GM18508 (cell line): ENCODE results near the gene DTWD2.

Experiments used
- ATAC-seq: cut with Tn5 transposase; IDR thresholded peaks from one replicate; pipeline ENCODE4 v1.9.1; 2021; ENCODE audit warnings: moderate number of reproducible peaks; ENCODE audit not compliant: insufficient read depth, unreplicated experiment

Gene DTWD2

GRCh38 chr5:118987988-118988865, at the start of gene DTWD2:
DTWD2 (minus strand) TSS chr5:118988547; CDS start chr5:118988511, 36 bp downstream.
- ATAC-seq: peak; percentile 94

- no peak for ATAC-seq
These were observed 49.3 kb upstream of the DTWD2 start for GRCh38 chr5:119037496-119038215.

- ATAC-seq: no peak
These were observed 47.9 kb upstream of the DTWD2 start for GRCh38 chr5:119036101-119036762.

- no peak for ATAC-seq
These were observed 44.8 kb upstream of the DTWD2 start for GRCh38 chr5:119033135-119033534.

- ATAC-seq: no peak
These were observed 44.3 kb upstream of the DTWD2 start for GRCh38 chr5:119032656-119033055.

- ATAC-seq: peak; percentile 57
These were observed 43.6 kb upstream of the DTWD2 start for GRCh38 chr5:119031905-119032304.

- ATAC-seq: peak; percentile 68
These were observed 42.9 kb upstream of the DTWD2 start for GRCh38 chr5:119031011-119031886.

GRCh38 chr5:119028575-119028974, 40.2 kb upstream of the DTWD2 start:
- ATAC-seq: no peak

- no peak for ATAC-seq
These were observed 34.4 kb upstream of the DTWD2 start for GRCh38 chr5:119022773-119023172.

- peak; percentile 59 for ATAC-seq
These were observed 33.8 kb upstream of the DTWD2 start for GRCh38 chr5:119022017-119022745.

- no peak for ATAC-seq
These were observed 32.9 kb upstream of the DTWD2 start for GRCh38 chr5:119021149-119021732.

GRCh38 chr5:119019949-119020348, 31.6 kb upstream of the DTWD2 start:
- no peak for ATAC-seq

GRCh38 chr5:119019501-119019900, 31.2 kb upstream of the DTWD2 start:
- ATAC-seq: no peak

GRCh38 chr5:119017994-119018393, 29.6 kb upstream of the DTWD2 start:
- no peak for ATAC-seq

- ATAC-seq: peak; percentile 81
These were observed 27.9 kb upstream of the DTWD2 start for GRCh38 chr5:119016125-119016774.

- ATAC-seq: no peak
These were observed 22.8 kb upstream of the DTWD2 start for GRCh38 chr5:119011186-119011585.

- ATAC-seq: no peak
These were observed 21.9 kb upstream of the DTWD2 start for GRCh38 chr5:119010206-119010605.

- ATAC-seq: no peak
These were observed 20.8 kb upstream of the DTWD2 start for GRCh38 chr5:119009131-119009530.
